ENCODE data around the gene PRSS37. TPM values are rescaled to one million over a fixed set of nuclear protein-coding genes. Genes with fewer than 3 reads are reported as not detected.

The PRSS37 gene
- total RNA-seq, 1 experiment from 2014 or later = not detected

- H3K27me3 Mint-ChIP-seq (ENCODE audit: low read depth) = peaks cover 15% of the 10 kb centered on the region; the same call in 1 of the 2 replicates
- WGBS (ENCODE audit: extremely low coverage, insufficient read length, low lambda C conversion rate) = no CpG with 5 or more reads among the region's 2 CpGs
Observed at GRCh38 chr7:141860207-141860606, 18.9 kb upstream of the PRSS37 start.

More at GRCh38 chr7:141860207-141860606, 18.9 kb upstream of the PRSS37 start:
- Histone ChIP-seq H3K27me3 (ENCODE audit: insufficient read depth, low read length) (no peaks in the 10 kb centered on the region), H3K79me2 (ENCODE audit: insufficient read depth, low read length) (no peaks in the 10 kb centered on the region), H2BK5ac (ENCODE audit: insufficient read length, low read length) (no peak overlapping the region), H4K20me1 (ENCODE audit: control insufficient read depth, insufficient read depth, insufficient read length) (no peaks in the 10 kb centered on the region), H3K4me2 (ENCODE audit: insufficient read depth, insufficient read length, low read length) (no peak overlapping the region), H2BK12ac (ENCODE audit: insufficient read length, low read depth, low read length) (no peak overlapping the region), H3K4ac (ENCODE audit: low read depth, low read length) (no peak overlapping the region), H2BK15ac (ENCODE audit: low read depth, low read length) (no peak overlapping the region), H4K91ac (ENCODE audit: insufficient read length, low read depth, low read length) (no peak overlapping the region), H3K14ac (ENCODE audit: insufficient read depth, low read length) (no peak overlapping the region), H4K5ac (ENCODE audit: insufficient read length, low read depth, low read length) (no peak overlapping the region), H4K8ac (replicated peaks; ENCODE audit: insufficient read length, low read depth, low read length) (no peak overlapping the region), H3K18ac (ENCODE audit: insufficient read length, low read depth, low read length) (no peak overlapping the region), H3K56ac (ENCODE audit: insufficient read length, low read depth, low read length) (no peak overlapping the region), H3K4me1 (ENCODE audit: insufficient read depth, low read length) (no peaks in the 10 kb centered on the region), H3K23me2 (ENCODE audit: insufficient read length, low read depth, low read length, poor library complexity, severe bottlenecking) (no peaks in the 10 kb centered on the region), H2BK120ac (ENCODE audit: low read depth, low read length, poor library complexity, severe bottlenecking) (no peak overlapping the region), H3K9me3 (ENCODE audit: control insufficient read depth, low read depth, low read length) (no peaks in the 10 kb centered on the region), H2AK5ac (ENCODE audit: insufficient read length, low read length) (no peak overlapping the region), H3K27ac (ENCODE audit: insufficient read length, low read depth, low read length) (no peak overlapping the region), H3K23ac (ENCODE audit: insufficient read length, low read depth, low read length) (no peak overlapping the region), H2AFZ (ENCODE audit: low read length) (no peak overlapping the region), H3K9ac (ENCODE audit: extremely low read depth, insufficient read length, low read length) (no peak overlapping the region), H3T11ph (ENCODE audit: low read length) (no peak overlapping the region), H2BK20ac (ENCODE audit: low read depth, low read length, poor library complexity, severe bottlenecking) (no peak overlapping the region), H3K79me1 (ENCODE audit: insufficient read depth, low read depth, low read length, poor library complexity, severe bottlenecking) (no peaks in the 10 kb centered on the region)
- no peak overlapping the region; a peak in 1 of 7 replicates for H3K27ac Mint-ChIP-seq
- peaks cover 6 to 9% of the 10 kb centered on the region in 2 experiments; a peak in 4 of 5 replicates for H3K9me3 Mint-ChIP-seq
- no peak for DNase-seq
- H3K36me3 Mint-ChIP-seq (ENCODE audit: insufficient read depth in 1 of 3, low read depth in 3 of 3) = peaks cover 0 to 7% (median 3%) of the 10 kb centered on the region in 3 experiments; a peak in 3 of 7 replicates
- H3K4me3 Mint-ChIP-seq = no peak overlapping the region
- no peaks in the 10 kb centered on the region for H3K4me1 Mint-ChIP-seq
- no peak for TF ChIP-seq CTCF (conservative IDR thresholded peaks at IDR 0.05)

Measured in H9 (cell line).